GM12864 (cell line): ENCODE measurements around the gene ABHD17C.

Source experiments
- DNase-seq: peaks from one replicate; pipeline ENCODE4 v3.0.0-alpha.2; 2011; ENCODE audit warnings: low read depth
- H3K4me3 ChIP-seq: 2 replicates; pipeline ENCODE4 v1.5.1; 2011; ENCODE audit warnings: mild to moderate bottlenecking, low read depth, low read length, control low read depth
- TF ChIP-seq, protein P1 (sequence below): IDR thresholded peaks from 2 replicates; pipeline ENCODE4 v1.5.1; 2011; ENCODE audit warnings: low read depth, mild to moderate bottlenecking, moderate library complexity, low read length, control low read depth, inconsistent platforms; ENCODE audit errors: missing control alignments

ABHD17C gene

DNA sequence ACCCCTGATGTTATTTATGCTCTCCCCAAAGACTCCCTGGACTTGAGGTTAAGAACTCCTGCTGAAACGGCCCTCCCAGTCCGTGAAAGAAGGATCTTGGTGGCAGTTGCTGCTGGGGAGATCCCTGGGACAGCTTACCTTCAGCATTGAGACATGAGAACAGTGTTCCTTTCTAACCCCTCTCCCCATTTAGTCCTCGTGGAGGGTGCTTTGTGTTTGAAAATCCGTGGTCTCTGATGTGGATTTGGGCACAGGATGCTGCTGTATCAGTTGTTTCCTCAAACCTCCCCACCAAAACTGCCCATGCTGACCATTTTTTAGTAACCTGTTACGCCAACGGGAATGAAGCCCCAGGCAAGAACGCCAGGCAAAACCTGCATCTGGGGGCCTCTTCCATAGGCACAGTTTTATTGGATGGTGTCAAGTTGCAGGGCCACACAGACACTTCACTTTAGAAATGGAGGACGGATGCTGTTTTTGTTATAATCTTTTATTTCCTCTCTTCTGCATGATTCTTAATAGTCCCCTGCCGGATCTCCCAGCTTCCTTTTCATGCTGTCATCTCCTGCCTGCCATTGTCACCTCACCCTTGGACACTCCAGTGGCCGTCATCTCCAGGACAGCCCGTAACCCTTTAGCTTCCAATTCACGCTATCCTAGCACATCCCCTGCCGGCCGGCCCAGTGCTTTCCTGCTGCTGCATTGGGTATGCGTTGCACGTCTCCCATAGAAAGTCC is 52.4 kb downstream of the ABHD17C start:
- TF ChIP-seq, protein P1, sequence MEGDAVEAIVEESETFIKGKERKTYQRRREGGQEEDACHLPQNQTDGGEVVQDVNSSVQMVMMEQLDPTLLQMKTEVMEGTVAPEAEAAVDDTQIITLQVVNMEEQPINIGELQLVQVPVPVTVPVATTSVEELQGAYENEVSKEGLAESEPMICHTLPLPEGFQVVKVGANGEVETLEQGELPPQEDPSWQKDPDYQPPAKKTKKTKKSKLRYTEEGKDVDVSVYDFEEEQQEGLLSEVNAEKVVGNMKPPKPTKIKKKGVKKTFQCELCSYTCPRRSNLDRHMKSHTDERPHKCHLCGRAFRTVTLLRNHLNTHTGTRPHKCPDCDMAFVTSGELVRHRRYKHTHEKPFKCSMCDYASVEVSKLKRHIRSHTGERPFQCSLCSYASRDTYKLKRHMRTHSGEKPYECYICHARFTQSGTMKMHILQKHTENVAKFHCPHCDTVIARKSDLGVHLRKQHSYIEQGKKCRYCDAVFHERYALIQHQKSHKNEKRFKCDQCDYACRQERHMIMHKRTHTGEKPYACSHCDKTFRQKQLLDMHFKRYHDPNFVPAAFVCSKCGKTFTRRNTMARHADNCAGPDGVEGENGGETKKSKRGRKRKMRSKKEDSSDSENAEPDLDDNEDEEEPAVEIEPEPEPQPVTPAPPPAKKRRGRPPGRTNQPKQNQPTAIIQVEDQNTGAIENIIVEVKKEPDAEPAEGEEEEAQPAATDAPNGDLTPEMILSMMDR: no peak
- H3K4me3 ChIP-seq: no peak overlapping the region
- no peak for DNase-seq

DNA sequence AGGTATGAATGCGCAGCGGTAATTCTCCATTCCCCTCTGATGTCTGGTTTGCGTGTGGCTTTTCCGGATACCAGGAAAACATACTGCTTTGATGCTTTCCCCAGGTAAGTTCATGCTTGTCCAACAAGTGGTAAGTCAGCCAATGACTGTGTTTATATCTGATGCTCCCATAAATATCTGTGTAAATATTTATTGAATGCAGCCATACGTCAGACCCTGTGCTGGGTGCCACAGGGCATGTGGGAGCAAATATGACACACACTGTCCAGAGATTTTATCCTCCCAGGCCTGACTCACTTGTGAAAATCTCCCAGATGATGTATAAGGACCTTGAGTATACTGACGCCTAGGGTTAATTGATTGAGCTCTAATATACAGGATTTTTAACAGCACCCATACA is 54.5 kb downstream of the ABHD17C start:
- TF ChIP-seq, protein P1: no peak
- no peak for DNase-seq
- no peak overlapping the region for H3K4me3 ChIP-seq

DNA sequence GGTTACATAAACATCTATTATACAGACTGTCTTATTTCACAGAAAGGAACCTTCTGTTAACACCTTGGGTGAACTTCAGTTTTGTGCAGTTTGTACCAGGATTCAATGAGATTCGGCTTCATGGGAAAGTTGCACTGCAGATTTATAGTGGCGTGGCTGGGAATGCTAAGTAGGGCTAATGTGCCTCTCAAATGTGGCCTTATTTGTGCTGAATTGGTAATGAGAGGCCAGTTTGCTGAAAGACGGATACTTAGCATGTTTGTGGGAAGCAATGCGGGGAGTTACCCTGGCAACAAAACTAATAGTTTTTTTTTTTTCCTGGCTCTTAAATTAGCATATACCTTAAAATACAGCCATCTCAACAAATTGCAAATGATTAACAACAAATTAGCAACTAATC is 55.5 kb downstream of the ABHD17C start:
- no peak for DNase-seq
- TF ChIP-seq, protein P1: no peak
- H3K4me3 ChIP-seq: no peak overlapping the region

DNA sequence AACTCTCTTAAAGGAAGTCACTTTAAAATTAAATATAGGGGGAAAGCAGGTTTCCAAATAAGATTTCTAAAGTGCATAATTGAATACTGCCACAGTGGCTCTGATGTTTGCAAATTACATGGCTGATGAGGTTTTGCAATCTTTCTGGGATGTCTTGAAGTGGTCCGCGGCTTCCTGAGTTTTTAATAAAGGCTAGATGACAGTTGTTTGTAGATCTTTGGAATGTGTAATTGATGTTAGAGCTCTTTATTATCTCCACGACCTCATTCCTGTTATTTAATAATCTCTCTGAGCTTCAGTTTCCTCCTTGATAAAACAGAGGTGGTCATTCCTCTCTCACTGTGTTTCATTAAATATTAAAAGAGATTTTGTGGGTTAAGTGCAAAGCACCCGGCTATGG is 57.1 kb downstream of the ABHD17C start:
- TF ChIP-seq, protein P1: no peak
- no peak for DNase-seq
- H3K4me3 ChIP-seq: no peak overlapping the region

DNA sequence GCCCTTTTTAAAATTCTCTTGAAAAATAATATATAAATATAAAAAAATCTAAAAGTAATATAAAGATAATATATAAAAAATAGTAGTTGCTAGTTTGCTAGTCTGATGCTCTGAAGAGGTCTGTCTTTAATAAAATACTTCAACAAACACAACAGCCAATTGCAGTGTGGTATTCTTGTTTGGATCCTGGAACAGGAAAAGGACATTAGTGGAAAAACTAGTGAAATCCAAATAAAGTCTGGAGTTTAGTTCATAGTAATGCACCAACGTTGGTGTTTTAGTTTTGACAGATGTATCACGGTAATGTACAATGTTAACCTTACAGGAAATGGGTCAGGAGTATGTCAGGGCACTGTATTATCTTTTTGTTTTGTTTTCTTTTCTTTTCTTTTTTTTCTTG is 58.1 kb downstream of the ABHD17C start:
- no peak overlapping the region for H3K4me3 ChIP-seq
- DNase-seq: no peak
- TF ChIP-seq, protein P1: no peak

DNA sequence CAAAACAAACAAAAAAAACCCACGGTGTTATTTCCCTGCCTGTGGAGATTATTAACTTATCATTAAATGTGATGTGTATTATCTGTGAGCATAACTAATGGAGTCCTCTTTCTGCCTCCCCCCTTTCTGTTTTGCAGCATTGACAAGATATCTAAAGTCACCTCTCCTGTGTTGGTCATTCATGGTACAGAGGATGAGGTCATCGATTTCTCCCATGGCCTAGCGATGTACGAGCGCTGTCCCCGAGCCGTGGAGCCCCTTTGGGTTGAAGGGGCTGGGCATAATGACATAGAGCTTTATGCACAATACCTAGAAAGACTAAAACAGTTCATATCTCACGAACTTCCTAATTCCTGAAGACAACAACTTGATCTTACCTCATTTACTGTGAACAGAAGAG is 58.9 kb downstream of the ABHD17C start:
- DNase-seq: no peak
- H3K4me3 ChIP-seq: no peak overlapping the region
- TF ChIP-seq, protein P1: no peak

DNA sequence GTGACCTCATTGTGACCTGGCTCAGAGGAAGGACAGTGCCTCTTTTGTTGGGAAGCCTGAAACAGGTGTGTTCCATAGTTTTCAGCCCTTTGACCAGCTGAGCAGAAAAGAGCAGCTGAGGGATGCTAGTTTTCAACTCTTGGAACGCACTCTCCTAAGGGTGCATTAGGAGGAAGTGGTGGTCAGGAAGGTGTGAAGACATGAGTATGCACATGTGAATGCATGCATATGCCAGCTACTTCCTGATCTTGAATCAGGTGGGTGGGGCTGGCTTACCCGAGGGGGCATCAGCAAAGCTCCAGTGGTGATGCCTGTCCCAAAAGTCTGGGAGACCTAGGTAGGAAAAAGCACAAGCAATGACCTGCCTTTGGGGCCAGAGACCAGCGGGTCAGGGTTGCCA is 60.8 kb downstream of the ABHD17C start:
- DNase-seq: no peak
- no peak overlapping the region for H3K4me3 ChIP-seq
- TF ChIP-seq, protein P1: no peak
